IMR-90 (cell line): ENCODE data around the gene CLDN2. TPM values are rescaled to one million over a fixed set of nuclear protein-coding genes. Genes with fewer than 3 reads are reported as not detected.

Experiments used
- ATAC-seq: fragments of 200-7000 bp; cut with Tn5 transposase; 2 replicates; pipeline ENCODE4 v1.9.1; 2020; ENCODE audit warnings: low read depth, mild to moderate bottlenecking, moderate library complexity
- BruUV-seq: library from RNA; stranded (reverse); fragments of 400-500 nt; replicated peaks from 2 replicates; lab custom pipeline; 2021; lab: Mats Ljungman, UMichigan
- CTCF ChIA-PET: fragments of 300-600 bp; formaldehyde crosslinking; extraction: SDS; loops from one replicate; lab custom pipeline; 2021; ENCODE audit warnings: antibody characterized with exemption; lab: Yijun Ruan, JAX
- POLR2A ChIA-PET: fragments of 300-600 bp; sonication (Branson Sonifier 250); formaldehyde crosslinking; loops from one replicate; lab custom pipeline; 2022; ENCODE audit warnings: antibody characterized with exemption; ENCODE audit not compliant: unreplicated experiment; lab: Charles Lee
- DNase-seq: peaks from one replicate; pipeline ENCODE4 v3.0.0; 2013
- H2AFZ ChIP-seq: replicated peaks from 2 replicates; pipeline ENCODE3; 2013; ENCODE audit warnings: low read length, mild to moderate bottlenecking; ENCODE audit not compliant: poor library complexity
- H2AK5ac ChIP-seq: 2 replicates; pipeline ENCODE4 v1.6.1; 2013; ENCODE audit warnings: low read depth, low read length, inconsistent platforms
- H2AK9ac ChIP-seq: replicated peaks from 2 replicates; pipeline ENCODE3; 2013; ENCODE audit warnings: mild to moderate bottlenecking, low read depth, low read length, moderate library complexity; ENCODE audit not compliant: poor library complexity
- H2BK120ac ChIP-seq: 2 replicates; pipeline ENCODE4 v1.6.1; 2013; ENCODE audit warnings: low read depth, low read length, inconsistent platforms
- H2BK15ac ChIP-seq: 3 replicates; pipeline ENCODE4 v1.6.1; 2013; ENCODE audit warnings: low read depth, low read length, inconsistent platforms
- H2BK20ac ChIP-seq: 2 replicates; pipeline ENCODE4 v1.6.1; 2013; ENCODE audit warnings: low read depth, mild to moderate bottlenecking, inconsistent platforms, low read length, moderate library complexity
- H2BK5ac ChIP-seq: 2 replicates; pipeline ENCODE4 v1.6.1; 2013; ENCODE audit warnings: mild to moderate bottlenecking, low read depth, low read length, inconsistent platforms; ENCODE audit not compliant: poor library complexity, severe bottlenecking
- H3K14ac ChIP-seq: replicated peaks from 2 replicates; pipeline ENCODE4 v1.6.1; 2013; ENCODE audit warnings: low read depth, low read length, inconsistent platforms
- H3K18ac ChIP-seq: 2 replicates; pipeline ENCODE4 v1.6.1; 2013; ENCODE audit warnings: low read depth, low read length, control low read depth
- H3K23ac ChIP-seq: 2 replicates; pipeline ENCODE4 v1.6.1; 2013; ENCODE audit warnings: low read depth, low read length, inconsistent platforms
- H3K27ac ChIP-seq: 2 replicates; pipeline ENCODE4 v1.5.1; 2013; ENCODE audit warnings: mild to moderate bottlenecking, control low read depth, low read length; ENCODE audit not compliant: insufficient read depth
- H3K27me3 ChIP-seq: 2 replicates; pipeline ENCODE4 v1.6.1; 2013; ENCODE audit warnings: low read length; ENCODE audit not compliant: control insufficient read depth, insufficient read depth
- H3K36me3 ChIP-seq: 2 replicates; pipeline ENCODE4 v1.6.1; 2013; ENCODE audit warnings: low read length, mixed read lengths; ENCODE audit not compliant: control insufficient read depth, insufficient read depth
- H3K4ac ChIP-seq: 2 replicates; pipeline ENCODE4 v1.6.1; 2013; ENCODE audit warnings: low read depth, low read length, inconsistent platforms
- H3K4me1 ChIP-seq: 2 replicates; pipeline ENCODE4 v1.6.1; 2013; ENCODE audit warnings: low read length, mixed read lengths; ENCODE audit not compliant: control insufficient read depth, insufficient read depth
- H3K4me2 ChIP-seq: 2 replicates; pipeline ENCODE4 v1.6.1; 2013; ENCODE audit warnings: low read depth, mild to moderate bottlenecking, control low read depth, low read length, moderate library complexity
- H3K4me3 ChIP-seq: 2 replicates; pipeline ENCODE4 v1.5.1; 2013; ENCODE audit warnings: low read depth, mild to moderate bottlenecking, control low read depth, low read length, moderate library complexity; ENCODE audit not compliant: insufficient read depth
- H3K56ac ChIP-seq: 2 replicates; pipeline ENCODE4 v1.6.1; 2013; ENCODE audit warnings: low read length, inconsistent platforms; ENCODE audit not compliant: insufficient read depth; ENCODE audit errors: extremely low read depth
- H3K79me1 ChIP-seq, 2 experiments: 2 replicates each; pipeline ENCODE4 v1.6.1; 2013; ENCODE audit warnings: low read length in 2 of 2, inconsistent platforms in 1 of 2, low read depth in 1 of 2
- H3K9ac ChIP-seq: 2 replicates; pipeline ENCODE4 v1.6.1; 2013; ENCODE audit warnings: low read depth, low read length, control low read depth
- H3K9me1 ChIP-seq: 2 replicates; pipeline ENCODE4 v1.6.1; 2013; ENCODE audit warnings: low read length, inconsistent platforms; ENCODE audit not compliant: insufficient read depth
- H3K9me3 ChIP-seq: 2 replicates; pipeline ENCODE4 v1.6.1; 2013; ENCODE audit warnings: low read length; ENCODE audit not compliant: control insufficient read depth, insufficient read depth
- H4K20me1 ChIP-seq: 2 replicates; pipeline ENCODE4 v1.6.1; 2013; ENCODE audit warnings: low read length, inconsistent platforms; ENCODE audit not compliant: insufficient read depth
- H4K5ac ChIP-seq: 2 replicates; pipeline ENCODE4 v1.6.1; 2013; ENCODE audit warnings: mild to moderate bottlenecking, low read depth, low read length, control low read depth
- H4K8ac ChIP-seq, 2 experiments: 2 replicates each; pipeline ENCODE4 v1.6.1; 2013; ENCODE audit warnings: low read depth in 2 of 2, low read length in 2 of 2, control low read depth in 1 of 2, inconsistent platforms in 1 of 2
- H4K91ac ChIP-seq: 2 replicates; pipeline ENCODE4 v1.6.1; 2013; ENCODE audit warnings: low read depth, low read length, inconsistent platforms; ENCODE audit not compliant: insufficient read depth
- CEBPB ChIP-seq: IDR thresholded peaks from 2 replicates; pipeline ENCODE4 v1.6.1; 2012; ENCODE audit warnings: low read depth, low read length, improper control_type of control experiment
- CHD1 ChIP-seq: IDR thresholded peaks from 2 replicates; pipeline ENCODE4 v1.6.1; 2012; ENCODE audit warnings: low read depth, low read length, improper control_type of control experiment
- CTCF ChIP-seq: conservative IDR thresholded peaks from 2 replicates; pipeline ENCODE4 v1.5.1; 2012; ENCODE audit warnings: mild to moderate bottlenecking, low read depth, low read length, improper control_type of control experiment
- FOS ChIP-seq: fragments of 150-350 bp; IDR thresholded peaks from 2 replicates; pipeline ENCODE4 v1.6.1; 2016; ENCODE audit warnings: low read depth, low read length
- MAZ ChIP-seq: IDR thresholded peaks from 2 replicates; pipeline ENCODE4 v1.6.1; 2012; ENCODE audit warnings: low read depth, mild to moderate bottlenecking, low read length, improper control_type of control experiment, moderate library complexity, borderline replicate concordance
- NFE2L2 ChIP-seq: fragments of 150-350 bp; IDR thresholded peaks from 2 replicates; pipeline ENCODE4 v1.6.1; 2016; ENCODE audit warnings: low read depth, mild to moderate bottlenecking, low read length
- POLR2A ChIP-seq: IDR thresholded peaks from 2 replicates; pipeline ENCODE4 v1.6.1; 2012; ENCODE audit warnings: mild to moderate bottlenecking, low read depth, low read length
- SMC3 ChIP-seq: fragments of 150-350 bp; IDR thresholded peaks from 2 replicates; pipeline ENCODE4 v1.6.1; 2016; ENCODE audit warnings: low read depth, mild to moderate bottlenecking, antibody characterized with exemption, low read length, moderate library complexity
- USF2 ChIP-seq: fragments of 150-350 bp; IDR thresholded peaks from 2 replicates; pipeline ENCODE4 v1.6.1; 2017; ENCODE audit warnings: mild to moderate bottlenecking, antibody characterized with exemption, low read length, low read depth
- WGBS, 2 experiments: methylation state at CpG; one replicate each; pipeline versions ENCODE4 v1.1.5 to v1.1.7; 2013; ENCODE audit warnings: missing lambda C conversion rate in 2 of 2; ENCODE audit not compliant: insufficient read length in 1 of 2; ENCODE audit errors: extremely low coverage in 2 of 2; 5-methylcytosine and 5-hydroxymethylcytosine counted together
- dilution Hi-C: fragments of 300-500 bp; cut with HindIII; formaldehyde crosslinking; loops from one replicate; pipeline ENCODE4 v1.14.3; 2018; ENCODE audit warnings: low sequenced_read_pairs; ENCODE audit not compliant: unreplicated experiment
- in situ Hi-C: fragments of 300-500 bp; cut with MboI; formaldehyde crosslinking; loops from 3 replicates; pipeline ENCODE4 v1.14.3; 2019; ENCODE audit warnings: low sequenced_read_pairs, inconsistent platforms, mixed read lengths
- intact Hi-C: fragments of 100-400 bp; cut with micrococcal nuclease; formaldehyde crosslinking; loops from 2 replicates; pipeline ENCODE4 v1.10.0; 2022
- polyA plus RNA-seq, 3 experiments: library from polyadenylated mRNA; depleted of rRNA; stranded (reverse); fragments of >200 nt; gene quantifications; 2 replicates each; pipeline ENCODE4 v1.2.3, GENCODE V29; 2012; ENCODE audit warnings: low replicate concordance in 1 of 3
- total RNA-seq: library from RNA; depleted of rRNA; stranded (reverse); fragments of >200 nt; gene quantifications from 2 replicates; pipeline ENCODE4 v1.2.3, GENCODE V29; 2012

CLDN2 gene
- total and polyA plus RNA-seq, 2 of the 4 experiments (the other 2 are of a cell fraction) = 0.03 TPM; not detected in 1

- WGBS, 2 experiments = no CpG with 5 or more reads among the region's 3 CpGs
- H3K4ac ChIP-seq = no peak overlapping the region
Measured at GRCh38 chrX:106976416-106976815, 56.2 kb downstream of the CLDN2 start.

More at GRCh38 chrX:106976416-106976815, 56.2 kb downstream of the CLDN2 start:
- no peak overlapping the region for H4K8ac ChIP-seq
- H2AK9ac ChIP-seq = no peak overlapping the region
- H4K91ac ChIP-seq = no peak overlapping the region
- H2AK5ac ChIP-seq = no peak overlapping the region
- no peak overlapping the region for H3K4me3 ChIP-seq
- no peak overlapping the region for H4K5ac ChIP-seq
- no TSS peak for BruUV-seq
- no peaks in the 10 kb centered on the region for H3K36me3 ChIP-seq
- H3K9ac ChIP-seq = no peak overlapping the region
- H2BK20ac ChIP-seq = no peak overlapping the region
- dilution Hi-C loops (no loop called here), intact Hi-C loops (no loop called here), in situ Hi-C loops (no loop called here)
- H3K9me1 ChIP-seq = no peaks in the 10 kb centered on the region
- no peak for TF ChIP-seq POLR2A
- no peak for TF ChIP-seq NFE2L2
- no peak for TF ChIP-seq FOS
- no peak for TF ChIP-seq SMC3
- TF ChIP-seq CHD1 = no peak
- no peak for TF ChIP-seq CTCF
- TF ChIP-seq CEBPB = no peak
- no peak for TF ChIP-seq MAZ
- no peak for TF ChIP-seq USF2
- no peaks in the 10 kb centered on the region for H3K27me3 ChIP-seq
- no peaks in the 10 kb centered on the region for H4K20me1 ChIP-seq
- ATAC-seq (no peak), DNase-seq (no peak)
- H2BK120ac ChIP-seq = no peak overlapping the region
- H3K4me2 ChIP-seq = no peak overlapping the region
- H3K9me3 ChIP-seq = no peaks in the 10 kb centered on the region
- no peaks in the 10 kb centered on the region for H3K4me1 ChIP-seq
- H2AFZ ChIP-seq = no peak overlapping the region
- no peak overlapping the region for H3K56ac ChIP-seq
- H3K14ac ChIP-seq = no peak overlapping the region
- H2BK15ac ChIP-seq = no peak overlapping the region
- CTCF ChIA-PET = interaction anchor here (0.6 kb wide), 1 partner anchor 158 kb away, joined by 4 read pairs; no protein-coding TSS in a partner anchor
- H3K27ac ChIP-seq = no peak overlapping the region
- peaks cover 0 to 2% of the 10 kb centered on the region in 2 experiments; a peak in 1 of 4 replicates for H3K79me1 ChIP-seq
- H2BK5ac ChIP-seq = no peak overlapping the region
- POLR2A ChIA-PET = no interaction called here
- H3K23ac ChIP-seq = no peak overlapping the region
- no peak overlapping the region for H3K18ac ChIP-seq
